HCT116 (cell line): Measurements from ENCODE around the gene POMT1. TPM values are rescaled to one million over a fixed set of nuclear protein-coding genes. Genes with fewer than 3 reads are reported as not detected.

Source experiments
- ATAC-seq: fragments of 200-7000 bp; cut with Tn5 transposase; 2 replicates; pipeline ENCODE4 v1.9.1; 2020; ENCODE audit warnings: mild to moderate bottlenecking, moderate library complexity
- BruUV-seq: library from RNA; stranded (reverse); fragments of 400-500 nt; replicated peaks from 2 replicates; lab custom pipeline; 2021; lab: Mats Ljungman, UMichigan
- CTCF ChIA-PET: fragments of 300-600 bp; sonication (Branson Sonifier 250); formaldehyde crosslinking; loops from one replicate; lab custom pipeline; 2021; ENCODE audit warnings: antibody characterized with exemption; lab: Charles Lee
- POLR2A ChIA-PET: fragments of 300-600, 350-600 bp; sonication (Branson Sonifier 250); formaldehyde crosslinking; loops from one replicate; lab custom pipeline; 2021; ENCODE audit warnings: antibody characterized with exemption; lab: Charles Lee
- RAD21 ChIA-PET, 2 experiments: fragments of 300-600 bp; sonication (Branson Sonifier 250); formaldehyde crosslinking; loops; one replicate each; lab custom pipeline; 2023; ENCODE audit warnings: low total read pairs in 2 of 2; ENCODE audit not compliant: uncharacterized antibody in 2 of 2, unreplicated experiment in 2 of 2, low non-redundant PET in 1 of 2; lab: Charles Lee
- DNase-seq: peaks from one replicate; pipeline ENCODE4 v3.0.0-alpha.2; 2010; ENCODE audit warnings: low read depth, low spot score
- H2AFZ ChIP-seq: fragments of 200-600 bp; shearing (Covaris generic), sonication (generic); 2 replicates; pipeline ENCODE4 v1.6.1; 2017; ENCODE audit warnings: low read depth, mixed run types, mixed read lengths, antibody characterized with exemption, low read length; ENCODE audit not compliant: poor library complexity, severe bottlenecking
- H3K27ac ChIP-seq: 2 replicates; pipeline ENCODE4 v1.5.1; 2012; ENCODE audit warnings: low read depth, low read length
- H3K27me3 ChIP-seq: fragments of 200-600 bp; sonication (generic); 2 replicates; pipeline ENCODE4 v1.6.1; 2016; ENCODE audit warnings: mixed run types, low read length, mixed read lengths; ENCODE audit not compliant: insufficient read depth
- H3K36me3 ChIP-seq, 2 experiments: fragments of 200-500 bp in 1 of 2; fragments of 200-600 bp in 1 of 2; sonication (Bioruptor generic) in 1 of 2; sonication (generic) in 1 of 2; 2 replicates each; pipeline versions ENCODE4 v1.5.1 to v1.6.1; 2014 to 2016; ENCODE audit warnings: low read length in 2 of 2, inconsistent platforms in 1 of 2, mixed read lengths in 1 of 2, mixed run types in 1 of 2; ENCODE audit not compliant: insufficient read depth in 2 of 2, control insufficient read depth in 1 of 2
- H3K4me1 ChIP-seq, 2 experiments: fragments of 200-600 bp in 1 of 2; sonication (generic) in 1 of 2; 2 replicates each; pipeline versions ENCODE4 v1.5.1 to v1.6.1; 2012 to 2017; ENCODE audit warnings: low read length in 2 of 2, inconsistent platforms in 1 of 2, mild to moderate bottlenecking in 1 of 2, mixed read lengths in 1 of 2, mixed run types in 1 of 2, moderate library complexity in 1 of 2; ENCODE audit not compliant: insufficient read depth in 2 of 2, control insufficient read depth in 1 of 2
- H3K4me2 ChIP-seq: fragments of 200-600 bp; sonication (generic); 2 replicates; pipeline ENCODE4 v1.6.1; 2017; ENCODE audit warnings: mixed run types, low read length, mixed read lengths
- H3K4me3 ChIP-seq, 2 experiments: fragments of 200-600 bp in 1 of 2; sonication (generic) in 1 of 2; replicated peaks in 1 of 2; 2 replicates each; pipeline ENCODE4 v1.5.1; 2011 to 2016; ENCODE audit warnings: low read length in 2 of 2, control low read depth in 1 of 2, low read depth in 1 of 2, mild to moderate bottlenecking in 1 of 2, mixed read lengths in 1 of 2, mixed run types in 1 of 2
- H3K79me2 ChIP-seq: fragments of 200-600 bp; sonication (generic); 2 replicates; pipeline ENCODE4 v1.6.1; 2017; ENCODE audit warnings: mild to moderate bottlenecking, mixed run types, low read length, moderate library complexity, mixed read lengths; ENCODE audit not compliant: insufficient read depth
- H3K9ac ChIP-seq: fragments of 200-600 bp; sonication (generic); 2 replicates; pipeline ENCODE4 v1.6.1; 2016; ENCODE audit warnings: low read length, mixed read lengths
- H3K9me2 ChIP-seq: fragments of 200-600 bp; sonication (generic), shearing (Covaris generic); 2 replicates; pipeline ENCODE4 v1.6.1; 2017; ENCODE audit warnings: mixed run types, mild to moderate bottlenecking, moderate library complexity; ENCODE audit not compliant: insufficient read depth
- H3K9me3 ChIP-seq, 2 experiments: fragments of 200-500 bp in 1 of 2; fragments of 200-600 bp in 1 of 2; sonication (Bioruptor generic) in 1 of 2; sonication (generic) in 1 of 2; 2 replicates each; pipeline ENCODE4 v1.6.1; 2014 to 2017; ENCODE audit warnings: low read length in 2 of 2, mixed read lengths in 2 of 2, inconsistent platforms in 1 of 2, low read depth in 1 of 2, mild to moderate bottlenecking in 1 of 2, mixed run types in 1 of 2, moderate library complexity in 1 of 2; ENCODE audit not compliant: control insufficient read depth in 1 of 2, insufficient read depth in 1 of 2
- H4K20me1 ChIP-seq: fragments of 200-600 bp; sonication (generic), shearing (Covaris generic); 2 replicates; pipeline ENCODE4 v1.6.1; 2017; ENCODE audit warnings: mixed run types, mild to moderate bottlenecking, moderate library complexity; ENCODE audit not compliant: insufficient read depth
- CEBPB ChIP-seq: IDR thresholded peaks from 2 replicates; pipeline ENCODE4 v1.6.1; 2012; ENCODE audit warnings: low read depth
- EZH2 ChIP-seq: fragments of 200-600 bp; sonication (generic); IDR thresholded peaks from 2 replicates; pipeline ENCODE4 v1.6.1; 2017; ENCODE audit warnings: antibody characterized with exemption, mixed run types
- POLR2A ChIP-seq: IDR thresholded peaks from 2 replicates; pipeline ENCODE4 v1.7.0; 2011; ENCODE audit warnings: borderline replicate concordance; ENCODE audit not compliant: insufficient read depth, insufficient read length; ENCODE audit errors: extremely low read depth
- REST ChIP-seq: IDR thresholded peaks from 2 replicates; pipeline ENCODE4 v1.6.1; 2012; ENCODE audit warnings: low read depth
- TCF7L2 ChIP-seq: IDR thresholded peaks from 2 replicates; pipeline ENCODE4 v1.7.0; 2011; ENCODE audit warnings: borderline replicate concordance, inconsistent platforms; ENCODE audit not compliant: insufficient read depth, insufficient read length; ENCODE audit errors: extremely low read depth
- ZBTB33 ChIP-seq: IDR thresholded peaks from 2 replicates; pipeline ENCODE4 v1.6.1; 2011; ENCODE audit warnings: mild to moderate bottlenecking, low read length, moderate library complexity; ENCODE audit not compliant: insufficient replicate concordance; ENCODE audit errors: extremely low read depth
- intact Hi-C: fragments of 100-400 bp; cut with micrococcal nuclease; formaldehyde crosslinking; loops from 2 replicates; pipeline ENCODE4 v1.10.0; 2022
- total RNA-seq: library from RNA; stranded (reverse); gene quantifications from one replicate; pipeline ENCODE4 v1.2.1, GENCODE V29; 2021; ENCODE audit not compliant: unreplicated experiment
- TF ChIP-seq, protein P1 (sequence below): IDR thresholded peaks from 2 replicates; pipeline ENCODE4 v1.6.1; 2012

POMT1 gene
- total RNA-seq, 1 experiment from 2014 or later, result 21.4 TPM

DNA sequence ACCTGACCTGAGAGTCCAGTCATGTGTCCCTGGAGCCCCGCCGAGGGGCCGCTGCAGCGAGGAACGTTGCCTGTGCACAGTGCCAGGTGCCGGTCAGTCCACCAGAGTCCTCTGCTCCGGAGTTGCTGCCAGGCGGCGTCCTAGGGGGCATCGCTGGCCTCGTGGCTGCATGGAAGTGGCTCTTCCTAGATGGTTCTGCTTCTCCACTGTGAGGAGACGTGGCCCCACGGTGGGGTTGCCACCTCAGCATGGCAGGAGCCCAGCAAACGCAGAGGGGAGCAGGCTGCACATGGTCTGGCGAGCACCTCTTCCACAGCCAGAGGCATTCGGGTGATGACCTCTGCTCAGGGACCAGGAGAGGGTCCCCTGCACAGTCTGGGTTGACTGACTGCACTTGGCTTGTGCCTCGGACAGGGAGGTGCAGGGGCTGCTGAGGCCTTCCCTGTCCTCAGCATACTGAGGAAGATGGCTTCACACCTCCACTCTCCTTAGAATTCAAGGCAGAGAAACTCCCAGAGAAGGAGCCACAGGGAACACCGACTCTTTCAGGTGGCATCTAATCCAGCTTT, 25.9 kb upstream of the POMT1 start (continued):
- TF ChIP-seq REST (no peak), TCF7L2 (no peak), ZBTB33 (no peak), CEBPB (no peak)

GRCh38 chr9:131477367-131477766, 25.4 kb upstream of the POMT1 start:
- Histone ChIP-seq H3K4me3 (no peak overlapping the region), H3K36me3 (peaks cover 62 to 73% of the 10 kb centered on the region in 2 experiments), H3K79me2 (peaks cover 78% of the 10 kb centered on the region; the same call in 1 of the 2 replicates), H4K20me1 (peaks cover 6% of the 10 kb centered on the region; the same call in 1 of the 2 replicates), H3K9me2 (no peaks in the 10 kb centered on the region), H3K9me3 (no peaks in the 10 kb centered on the region), H3K27me3 (no peaks in the 10 kb centered on the region), H3K27ac (no peak overlapping the region), H3K4me2 (no peak overlapping the region), H2AFZ (no peak overlapping the region), H3K9ac (no peak overlapping the region), H3K4me1 (no peaks in the 10 kb centered on the region)
- TF ChIP-seq EZH2 (no peak), POLR2A (no peak), TCF7L2 (no peak)
- TF ChIP-seq, protein P1, sequence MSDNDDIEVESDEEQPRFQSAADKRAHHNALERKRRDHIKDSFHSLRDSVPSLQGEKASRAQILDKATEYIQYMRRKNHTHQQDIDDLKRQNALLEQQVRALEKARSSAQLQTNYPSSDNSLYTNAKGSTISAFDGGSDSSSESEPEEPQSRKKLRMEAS, result no peak
- no TSS peak for BruUV-seq
- ATAC-seq (no peak), DNase-seq (no peak)
- ChIA-PET RAD21 (no interaction called here), POLR2A (no interaction called here), CTCF (interaction anchor here (0.9 to 1.1 kb wide), 2 partner anchors 104 to 127 kb away, joined by 3 read pairs; no protein-coding TSS in a partner anchor)
- intact Hi-C loops, result no loop called here
